Myocyte (in vitro differentiated cells): ENCODE results near the gene CELF2. TPM values are rescaled to one million over a fixed set of nuclear protein-coding genes. Genes with fewer than 3 reads are reported as not detected.

ENCODE experiments used
- DNase-seq: peaks from one replicate; pipeline ENCODE4 v3.0.0-alpha.2; 2012; ENCODE audit warnings: low read depth
- total RNA-seq: library from RNA; depleted of rRNA; stranded (reverse); fragments of >200 nt; gene quantifications from 2 replicates; pipeline ENCODE4 v1.2.3, GENCODE V29; 2014

Gene CELF2
- total RNA-seq, 1 donor from 2014 or later = 71.0 TPM

- DNase-seq = no peak
Observed at GRCh38 chr10:11218395-11218794, 200.7 kb downstream of the CELF2 start.

- DNase-seq = no peak
Observed at GRCh38 chr10:11219431-11219830, 201.8 kb downstream of the CELF2 start.

GRCh38 chr10:11223081-11223480, 205.4 kb downstream of the CELF2 start:
- no peak for DNase-seq

GRCh38 chr10:11223507-11224140, 206.0 kb downstream of the CELF2 start:
- no peak for DNase-seq

- DNase-seq = no peak
Observed at GRCh38 chr10:11224321-11224720, 206.6 kb downstream of the CELF2 start.

GRCh38 chr10:11224792-11225416, 207.2 kb downstream of the CELF2 start:
- no peak for DNase-seq

GRCh38 chr10:11225935-11226334, 208.3 kb downstream of the CELF2 start:
- peak; percentile 90 for DNase-seq

- DNase-seq = no peak
Observed at GRCh38 chr10:11227103-11227502, 209.4 kb downstream of the CELF2 start.

GRCh38 chr10:11229893-11230292, 212.2 kb downstream of the CELF2 start:
- DNase-seq = no peak

- no peak for DNase-seq
Observed at GRCh38 chr10:11230498-11231167, 213.0 kb downstream of the CELF2 start.

- DNase-seq = no peak
Observed at GRCh38 chr10:11231285-11231684, 213.6 kb downstream of the CELF2 start.

- no peak for DNase-seq
Observed at GRCh38 chr10:11232222-11232961, 214.7 kb downstream of the CELF2 start.

GRCh38 chr10:11234857-11235531, 217.3 kb downstream of the CELF2 start:
- no peak for DNase-seq

- no peak for DNase-seq
Observed at GRCh38 chr10:11235771-11236170, 218.1 kb downstream of the CELF2 start.

- DNase-seq = no peak
Observed at GRCh38 chr10:11236234-11236633, 218.6 kb downstream of the CELF2 start.

GRCh38 chr10:11237571-11237970, 219.9 kb downstream of the CELF2 start:
- DNase-seq = no peak

- no peak for DNase-seq
Observed at GRCh38 chr10:11238893-11239292, 221.2 kb downstream of the CELF2 start.

- DNase-seq = no peak
Observed at GRCh38 chr10:11240641-11241040, 223.0 kb downstream of the CELF2 start.

- peak; percentile 97 for DNase-seq
Observed at GRCh38 chr10:11242443-11243387, 225.0 kb downstream of the CELF2 start.
